Panc1 (cell line): Measurements from ENCODE around the gene PLCB4. TPM values are rescaled to one million over a fixed set of nuclear protein-coding genes. Genes with fewer than 3 reads are reported as not detected.

Experiments used
- ATAC-seq: fragments of 200-7000 bp; cut with Tn5 transposase; 2 replicates; pipeline ENCODE4 v1.9.1; 2020; ENCODE audit warnings: mild to moderate bottlenecking, moderate library complexity
- BruUV-seq: library from RNA; stranded (reverse); fragments of 400-500 nt; replicated peaks from 2 replicates; lab custom pipeline; 2021; lab: Mats Ljungman, UMichigan
- CTCF ChIA-PET: fragments of 300-600 bp; sonication (Branson Sonifier 250); formaldehyde crosslinking; loops from one replicate; lab custom pipeline; 2022; ENCODE audit warnings: antibody characterized with exemption; lab: Charles Lee
- POLR2A ChIA-PET: fragments of 300-600 bp; sonication (Branson Sonifier 250); formaldehyde crosslinking; loops from one replicate; lab custom pipeline; 2022; ENCODE audit warnings: antibody characterized with exemption; lab: Charles Lee
- DNase-seq: peaks from one replicate; pipeline ENCODE4 v3.0.0-alpha.2; 2010; ENCODE audit warnings: low read depth, low spot score
- H3K27ac ChIP-seq: 2 replicates; pipeline ENCODE4 v1.5.1; 2011; ENCODE audit warnings: mild to moderate bottlenecking, low read length, inconsistent platforms
- H3K27me3 ChIP-seq: fragments of 200-500 bp; sonication (Bioruptor generic); 2 replicates; pipeline ENCODE4 v1.6.0; 2014; ENCODE audit warnings: low read length, inconsistent platforms; ENCODE audit not compliant: control insufficient read depth, insufficient read depth
- H3K36me3 ChIP-seq: fragments of 200-500 bp; sonication (Bioruptor generic); 2 replicates; pipeline ENCODE4 v1.5.1; 2014; ENCODE audit warnings: inconsistent platforms, mild to moderate bottlenecking, low read length, moderate library complexity; ENCODE audit not compliant: control insufficient read depth, insufficient read depth
- H3K4me1 ChIP-seq: 2 replicates; pipeline ENCODE4 v1.5.1; 2011; ENCODE audit warnings: inconsistent platforms, mild to moderate bottlenecking, low read length, moderate library complexity; ENCODE audit not compliant: control insufficient read depth, insufficient read depth
- H3K4me3 ChIP-seq, 2 experiments: 2 replicates each; pipeline ENCODE4 v1.5.1; 2011 to 2012; ENCODE audit warnings: low read depth in 2 of 2, low read length in 2 of 2, mild to moderate bottlenecking in 2 of 2, inconsistent platforms in 1 of 2, moderate library complexity in 1 of 2
- H3K9me3 ChIP-seq: fragments of 200-500 bp; sonication (Bioruptor generic); 2 replicates; pipeline ENCODE4 v1.5.1; 2014; ENCODE audit warnings: low read depth, mild to moderate bottlenecking, inconsistent platforms, low read length, moderate library complexity; ENCODE audit not compliant: control insufficient read depth, insufficient read depth
- POLR2AphosphoS5 ChIP-seq: IDR thresholded peaks from 2 replicates; pipeline ENCODE4 v1.6.1; 2012; ENCODE audit warnings: mild to moderate bottlenecking, low read depth, low read length, moderate library complexity
- SIN3A ChIP-seq: IDR thresholded peaks from 2 replicates; pipeline ENCODE4 v1.6.1; 2012; ENCODE audit warnings: low read depth, mild to moderate bottlenecking, low read length, moderate library complexity, borderline replicate concordance; ENCODE audit not compliant: insufficient read depth
- TCF7L2 ChIP-seq: IDR thresholded peaks from 2 replicates; pipeline ENCODE4 v1.6.1; 2011; ENCODE audit warnings: mild to moderate bottlenecking, low read depth, low read length, inconsistent platforms
- in situ Hi-C: cut with HindIII; loops from 2 replicates; pipeline ENCODE4 v1.10.0; 2016; ENCODE audit warnings: low sequenced_read_pairs, low pct_unique_long_range_greater_than_20kb
- intact Hi-C: fragments of 100-400 bp; cut with micrococcal nuclease; formaldehyde crosslinking; loops from one replicate; pipeline ENCODE4 v1.10.0; 2022; ENCODE audit not compliant: unreplicated experiment
- total RNA-seq: library from RNA; stranded (reverse); gene quantifications from one replicate; pipeline ENCODE4 v1.2.1, GENCODE V29; 2021; ENCODE audit not compliant: unreplicated experiment
- TF ChIP-seq, protein P1 (sequence below), 2 experiments: IDR thresholded peaks; 2 replicates each; pipeline ENCODE4 v1.6.1; 2011 to 2012; ENCODE audit warnings: low read depth in 2 of 2, control low read depth in 1 of 2, low read length in 1 of 2, mild to moderate bottlenecking in 1 of 2, moderate library complexity in 1 of 2; ENCODE audit not compliant: insufficient read depth in 1 of 2
- TF ChIP-seq, protein P2 (sequence below): fragments of 450-650 bp; IDR thresholded peaks from 2 replicates; pipeline ENCODE4 v1.5.1; 2017; ENCODE audit warnings: mild to moderate bottlenecking

The PLCB4 gene
- total RNA-seq, 1 experiment from 2014 or later = 1.5 TPM

DNA sequence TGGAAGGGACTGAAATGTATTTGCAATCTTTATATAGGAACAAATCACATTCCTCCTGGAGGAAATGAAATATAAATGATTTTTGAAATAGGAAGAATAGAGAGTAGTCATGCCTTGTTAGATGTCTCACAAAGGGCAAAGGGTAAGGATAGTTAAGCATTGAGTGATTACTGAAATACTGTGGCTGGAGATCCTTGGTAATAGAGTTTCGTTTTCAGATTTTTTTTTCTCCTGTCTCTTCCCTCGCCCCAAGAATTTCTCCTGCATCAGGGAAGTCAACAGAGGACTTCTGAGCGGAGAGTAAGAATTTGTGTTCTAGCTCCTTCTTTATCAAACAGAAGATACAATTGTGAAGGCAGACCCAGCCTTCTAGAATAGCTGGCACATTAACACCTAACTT is 79.4 kb downstream of the PLCB4 start:
- ChIA-PET CTCF (no interaction called here), POLR2A (no interaction called here)
- H3K27me3 ChIP-seq = no peaks in the 10 kb centered on the region
- no peaks in the 10 kb centered on the region for H3K9me3 ChIP-seq
- no peak for DNase-seq
- no peaks in the 10 kb centered on the region for H3K4me1 ChIP-seq
- no peak overlapping the region for H3K4me3 ChIP-seq
- no TSS peak for BruUV-seq
- H3K36me3 ChIP-seq = no peaks in the 10 kb centered on the region
- no peak for ATAC-seq
- in situ Hi-C loops (no loop called here), intact Hi-C loops (no loop called here)
- TF ChIP-seq TCF7L2 = no peak
- TF ChIP-seq, protein P1, sequence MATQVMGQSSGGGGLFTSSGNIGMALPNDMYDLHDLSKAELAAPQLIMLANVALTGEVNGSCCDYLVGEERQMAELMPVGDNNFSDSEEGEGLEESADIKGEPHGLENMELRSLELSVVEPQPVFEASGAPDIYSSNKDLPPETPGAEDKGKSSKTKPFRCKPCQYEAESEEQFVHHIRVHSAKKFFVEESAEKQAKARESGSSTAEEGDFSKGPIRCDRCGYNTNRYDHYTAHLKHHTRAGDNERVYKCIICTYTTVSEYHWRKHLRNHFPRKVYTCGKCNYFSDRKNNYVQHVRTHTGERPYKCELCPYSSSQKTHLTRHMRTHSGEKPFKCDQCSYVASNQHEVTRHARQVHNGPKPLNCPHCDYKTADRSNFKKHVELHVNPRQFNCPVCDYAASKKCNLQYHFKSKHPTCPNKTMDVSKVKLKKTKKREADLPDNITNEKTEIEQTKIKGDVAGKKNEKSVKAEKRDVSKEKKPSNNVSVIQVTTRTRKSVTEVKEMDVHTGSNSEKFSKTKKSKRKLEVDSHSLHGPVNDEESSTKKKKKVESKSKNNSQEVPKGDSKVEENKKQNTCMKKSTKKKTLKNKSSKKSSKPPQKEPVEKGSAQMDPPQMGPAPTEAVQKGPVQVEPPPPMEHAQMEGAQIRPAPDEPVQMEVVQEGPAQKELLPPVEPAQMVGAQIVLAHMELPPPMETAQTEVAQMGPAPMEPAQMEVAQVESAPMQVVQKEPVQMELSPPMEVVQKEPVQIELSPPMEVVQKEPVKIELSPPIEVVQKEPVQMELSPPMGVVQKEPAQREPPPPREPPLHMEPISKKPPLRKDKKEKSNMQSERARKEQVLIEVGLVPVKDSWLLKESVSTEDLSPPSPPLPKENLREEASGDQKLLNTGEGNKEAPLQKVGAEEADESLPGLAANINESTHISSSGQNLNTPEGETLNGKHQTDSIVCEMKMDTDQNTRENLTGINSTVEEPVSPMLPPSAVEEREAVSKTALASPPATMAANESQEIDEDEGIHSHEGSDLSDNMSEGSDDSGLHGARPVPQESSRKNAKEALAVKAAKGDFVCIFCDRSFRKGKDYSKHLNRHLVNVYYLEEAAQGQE (IDR thresholded peaks at IDR 0.05; ENCODE audit: insufficient read depth in 1 of 2, low read depth in 2 of 2, low read length in 1 of 2) = no peak
- no peak for TF ChIP-seq SIN3A
- TF ChIP-seq POLR2AphosphoS5 = no peak
- TF ChIP-seq, protein P2, sequence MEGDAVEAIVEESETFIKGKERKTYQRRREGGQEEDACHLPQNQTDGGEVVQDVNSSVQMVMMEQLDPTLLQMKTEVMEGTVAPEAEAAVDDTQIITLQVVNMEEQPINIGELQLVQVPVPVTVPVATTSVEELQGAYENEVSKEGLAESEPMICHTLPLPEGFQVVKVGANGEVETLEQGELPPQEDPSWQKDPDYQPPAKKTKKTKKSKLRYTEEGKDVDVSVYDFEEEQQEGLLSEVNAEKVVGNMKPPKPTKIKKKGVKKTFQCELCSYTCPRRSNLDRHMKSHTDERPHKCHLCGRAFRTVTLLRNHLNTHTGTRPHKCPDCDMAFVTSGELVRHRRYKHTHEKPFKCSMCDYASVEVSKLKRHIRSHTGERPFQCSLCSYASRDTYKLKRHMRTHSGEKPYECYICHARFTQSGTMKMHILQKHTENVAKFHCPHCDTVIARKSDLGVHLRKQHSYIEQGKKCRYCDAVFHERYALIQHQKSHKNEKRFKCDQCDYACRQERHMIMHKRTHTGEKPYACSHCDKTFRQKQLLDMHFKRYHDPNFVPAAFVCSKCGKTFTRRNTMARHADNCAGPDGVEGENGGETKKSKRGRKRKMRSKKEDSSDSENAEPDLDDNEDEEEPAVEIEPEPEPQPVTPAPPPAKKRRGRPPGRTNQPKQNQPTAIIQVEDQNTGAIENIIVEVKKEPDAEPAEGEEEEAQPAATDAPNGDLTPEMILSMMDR = no peak
- no peak overlapping the region for H3K27ac ChIP-seq

DNA sequence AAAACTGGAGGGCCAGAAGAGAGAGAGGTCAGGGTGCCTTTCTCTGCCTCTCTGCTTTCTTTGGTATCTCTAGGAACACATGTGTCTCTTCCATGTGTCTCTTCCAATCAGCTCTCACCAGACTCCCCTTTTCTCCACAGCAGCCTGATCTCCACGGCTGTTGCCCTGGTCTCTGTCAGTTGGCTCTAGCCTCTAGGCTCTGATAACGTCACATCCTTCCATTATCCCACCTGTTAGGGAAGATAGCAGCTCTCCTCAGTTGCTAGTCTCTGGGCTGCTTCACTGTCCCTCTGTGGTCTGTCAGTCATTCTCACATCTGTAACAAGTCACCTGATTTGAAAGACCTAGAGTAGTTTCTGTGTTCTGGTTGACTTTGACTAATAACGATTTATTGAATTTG is 80.2 kb downstream of the PLCB4 start:
- in situ Hi-C loops (no loop called here), intact Hi-C loops (no loop called here)
- no peak for DNase-seq
- ATAC-seq = no peak
- no peaks in the 10 kb centered on the region for H3K9me3 ChIP-seq
- TF ChIP-seq, protein P1 (IDR thresholded peaks at IDR 0.05; ENCODE audit: insufficient read depth in 1 of 2, low read depth in 2 of 2, low read length in 1 of 2) = no peak
- TF ChIP-seq SIN3A (no peak), TCF7L2 (no peak), POLR2AphosphoS5 (no peak)
- TF ChIP-seq, protein P2 = no peak
- no TSS peak for BruUV-seq
- CTCF ChIA-PET = no interaction called here
- H3K36me3 ChIP-seq = no peaks in the 10 kb centered on the region
- no peak overlapping the region for H3K4me3 ChIP-seq
- no peaks in the 10 kb centered on the region for H3K27me3 ChIP-seq
- no peaks in the 10 kb centered on the region for H3K4me1 ChIP-seq
- POLR2A ChIA-PET = no interaction called here
- no peak overlapping the region for H3K27ac ChIP-seq
